NCI-H2171 treated with DMSO at 0.1 percent for 48 hours (cell line): Measurements from ENCODE around the gene ZNF384.

ENCODE experiments used
- DNase-seq: peaks from one replicate; lab custom pipeline; 2025; lab: John Stamatoyannopoulos, UW

ZNF384 gene

GRCh38 chr12:6653987-6654386, 35.2 kb downstream of the ZNF384 start:
- DNase-seq, result no peak

GRCh38 chr12:6653342-6653741, 35.8 kb downstream of the ZNF384 start:
- DNase-seq, result no peak

GRCh38 chr12:6652391-6652790, 36.8 kb downstream of the ZNF384 start:
- no peak for DNase-seq

GRCh38 chr12:6650832-6651231, 38.3 kb downstream of the ZNF384 start:
- no peak for DNase-seq

GRCh38 chr12:6647083-6647604, 42.0 kb downstream of the ZNF384 start, which contains the start of gene ACRBP:
TSS of gene ACRBP (minus strand) at chr12:6647432. CDS start at chr12:6647366, 66 bp downstream.
- no peak for DNase-seq

- no peak for DNase-seq
Measured at GRCh38 chr12:6646276-6647082, 42.7 kb downstream of the ZNF384 start.

GRCh38 chr12:6644903-6645302, 44.3 kb downstream of the ZNF384 start:
- peak; percentile 53 for DNase-seq

GRCh38 chr12:6644257-6644596, 44.9 kb downstream of the ZNF384 start:
- DNase-seq, result no peak

GRCh38 chr12:6643569-6644256, 45.5 kb downstream of the ZNF384 start:
- no peak for DNase-seq

GRCh38 chr12:6641131-6641530, 48.0 kb downstream of the ZNF384 start:
- no peak for DNase-seq

- DNase-seq, result no peak
Measured at GRCh38 chr12:6640497-6640896, 48.7 kb downstream of the ZNF384 start.

GRCh38 chr12:6639151-6639801, 49.9 kb downstream of the ZNF384 start:
- DNase-seq, result no peak

- DNase-seq, result no peak
Measured at GRCh38 chr12:6638305-6638704, 50.9 kb downstream of the ZNF384 start.

- DNase-seq, result no peak
Measured at GRCh38 chr12:6635856-6636531, 53.2 kb downstream of the ZNF384 start, which contains the start of gene LPAR5. TSS of gene LPAR5 (minus strand) at chr12:6635959. CDS start at chr12:6621248, 14,711 bp downstream.

GRCh38 chr12:6635375-6635855, 53.8 kb downstream of the ZNF384 start:
- DNase-seq, result peak; percentile 69

- peak; percentile 90 for DNase-seq
Measured at GRCh38 chr12:6632026-6632983, 56.9 kb downstream of the ZNF384 start.

- DNase-seq, result no peak
Measured at GRCh38 chr12:6631549-6631961, 57.6 kb downstream of the ZNF384 start.

- peak; percentile 100 for DNase-seq
Measured at GRCh38 chr12:6630736-6631135, 58.4 kb downstream of the ZNF384 start.

- no peak for DNase-seq
Measured at GRCh38 chr12:6627616-6628015, 61.6 kb downstream of the ZNF384 start.

- no peak for DNase-seq
Measured at GRCh38 chr12:6626654-6627283, 62.4 kb downstream of the ZNF384 start.
